ENCODE results near the gene MDH1. TPM values are rescaled to one million over a fixed set of nuclear protein-coding genes. Genes with fewer than 3 reads are reported as not detected.

MDH1 gene
- total and polyA plus RNA-seq, 2 experiments from 2014 or later = 158 to 278 TPM

DNA sequence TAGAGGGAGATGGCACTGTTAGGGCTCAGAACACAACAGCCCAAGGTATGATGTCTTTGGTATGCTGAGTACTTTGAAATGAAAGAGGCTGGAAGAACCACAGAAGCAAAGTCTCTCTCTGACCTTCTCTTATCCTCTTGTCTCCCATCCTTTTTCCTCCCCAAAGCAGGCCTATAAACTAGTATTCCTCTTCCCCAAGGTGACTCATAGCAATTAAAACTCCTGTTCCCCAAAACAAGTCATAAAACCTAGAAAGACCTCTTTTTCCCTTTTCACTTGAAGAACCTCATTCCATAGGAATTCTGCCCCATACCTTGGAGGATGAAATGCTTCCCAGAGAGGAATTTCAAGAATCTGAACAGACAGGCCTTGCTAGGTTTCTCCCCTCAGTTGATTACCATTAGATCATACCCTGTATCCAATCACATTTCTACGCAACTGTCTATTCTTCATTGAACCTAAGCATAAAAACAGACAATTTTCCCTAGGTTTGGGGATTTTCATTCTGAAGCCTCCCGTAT lies 25.7 kb downstream of the MDH1 start:
- peak; percentile 56 for DNase-seq
- in situ Hi-C loops (cut with MboI) = no loop called here
- no peaks in the 10 kb centered on the region for H3K36me3 ChIP-seq (ENCODE audit: low read depth)
- WGBS, 2 experiments (ENCODE audit: low coverage in 1 of 2, low lambda C conversion rate in 2 of 2, missing lambda C conversion rate in 2 of 2) = 75 to 80% methylated on average over 2 of the region's 2 CpGs
- no peaks in the 10 kb centered on the region for H3K9me2 ChIP-seq (ENCODE audit: insufficient read depth)
- no peak overlapping the region for H3K27ac ChIP-seq
- no peak for TF ChIP-seq EZH2phosphoT487 (IDR thresholded peaks at IDR 0.05; ENCODE audit: insufficient read depth, low read depth)
- TF ChIP-seq EZH2 (IDR thresholded peaks at IDR 0.05; ENCODE audit: insufficient read depth, poor library complexity, severe bottlenecking) = no peak
- H3K9me3 ChIP-seq (ENCODE audit: low read depth) = no peaks in the 10 kb centered on the region
- H3K4me3 ChIP-seq = no peak overlapping the region
- peak overlapping the region; percentile 43 for H2AFZ ChIP-seq
- H3K4me1 ChIP-seq (ENCODE audit: insufficient read depth) = peaks cover 19% of the 10 kb centered on the region
- H3K4me2 ChIP-seq (ENCODE audit: unreplicated experiment) = peak overlapping the region; percentile 37
- H3K9ac ChIP-seq = no peak overlapping the region
- H3K27me3 ChIP-seq (replicated peaks; ENCODE audit: insufficient read depth) = no peaks in the 10 kb centered on the region
- no peaks in the 10 kb centered on the region for H3K79me2 ChIP-seq (ENCODE audit: insufficient read depth)
- H4K20me1 ChIP-seq (ENCODE audit: insufficient read depth) = no peaks in the 10 kb centered on the region
- peaks cover 14% of the 10 kb centered on the region; the same call in 1 of the 2 replicates for H3F3A ChIP-seq (ENCODE audit: insufficient read depth)

DNA sequence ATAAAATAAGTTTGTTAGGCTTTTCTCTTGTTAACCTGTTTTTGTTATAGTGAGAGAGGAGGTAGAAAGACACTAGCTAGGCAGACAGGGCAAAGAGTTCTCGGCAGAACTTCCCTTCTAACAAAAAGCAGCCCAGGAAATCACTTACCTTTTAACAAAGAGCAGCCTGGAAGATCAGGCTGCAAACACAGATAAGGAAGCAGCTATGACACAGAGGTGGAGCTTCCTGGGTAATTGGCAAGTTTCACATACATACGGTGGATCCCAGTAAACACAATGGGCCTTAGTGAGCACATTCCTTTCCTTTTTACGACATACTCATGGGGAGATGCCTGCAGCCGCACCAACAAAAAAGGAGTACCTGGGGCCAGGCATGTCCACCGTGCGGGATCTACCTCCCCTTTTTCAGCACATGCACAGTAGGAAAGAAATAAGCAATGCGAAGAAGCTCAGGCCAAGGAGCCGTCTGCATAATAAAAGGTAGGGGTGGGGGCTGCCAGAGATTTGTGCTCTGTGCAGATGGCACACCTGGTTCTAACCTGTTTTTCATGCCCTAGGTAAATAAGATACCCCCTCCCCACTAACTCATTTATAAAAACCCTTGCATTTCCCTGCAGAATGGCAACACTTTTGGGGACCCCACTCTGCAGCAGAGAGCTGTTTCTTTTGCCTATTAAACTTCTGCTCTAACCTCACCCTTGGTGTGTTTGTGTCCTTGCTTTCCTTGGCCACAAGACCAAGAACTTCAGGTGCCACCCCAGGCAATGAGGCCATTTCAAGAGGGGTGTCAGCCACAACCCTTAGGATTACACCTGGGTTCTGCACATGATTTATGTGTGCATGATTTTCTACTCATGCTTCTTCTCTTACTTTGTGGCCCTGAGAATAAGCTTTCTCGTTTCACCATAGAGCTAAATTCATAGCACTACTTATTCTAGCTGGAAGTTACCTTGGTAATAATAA lies 26.5 kb downstream of the MDH1 start:
- WGBS, 2 experiments (ENCODE audit: low coverage in 1 of 2, low lambda C conversion rate in 2 of 2, missing lambda C conversion rate in 2 of 2) = 72 to 76% methylated on average over 9 of the region's 9 CpGs
- DNase-seq = peak; percentile 27
- no peak for TF ChIP-seq EZH2 (IDR thresholded peaks at IDR 0.05; ENCODE audit: insufficient read depth, poor library complexity, severe bottlenecking)
- TF ChIP-seq EZH2phosphoT487 (IDR thresholded peaks at IDR 0.05; ENCODE audit: insufficient read depth, low read depth) = no peak
- Histone ChIP-seq H4K20me1 (ENCODE audit: insufficient read depth) (no peaks in the 10 kb centered on the region), H3K9me2 (ENCODE audit: insufficient read depth) (no peaks in the 10 kb centered on the region), H3F3A (ENCODE audit: insufficient read depth) (peaks cover 14% of the 10 kb centered on the region; the same call in 1 of the 2 replicates), H3K4me3 (no peak overlapping the region), H3K79me2 (ENCODE audit: insufficient read depth) (no peaks in the 10 kb centered on the region), H3K27me3 (replicated peaks; ENCODE audit: insufficient read depth) (no peaks in the 10 kb centered on the region), H3K4me2 (ENCODE audit: unreplicated experiment) (peak overlapping the region; percentile 37), H3K4me1 (ENCODE audit: insufficient read depth) (peaks cover 19% of the 10 kb centered on the region), H3K36me3 (ENCODE audit: low read depth) (no peaks in the 10 kb centered on the region), H3K27ac (no peak overlapping the region), H3K9ac (no peak overlapping the region), H2AFZ (peak overlapping the region; percentile 43), H3K9me3 (ENCODE audit: low read depth) (no peaks in the 10 kb centered on the region)
- in situ Hi-C loops (cut with MboI) = no loop called here

DNA sequence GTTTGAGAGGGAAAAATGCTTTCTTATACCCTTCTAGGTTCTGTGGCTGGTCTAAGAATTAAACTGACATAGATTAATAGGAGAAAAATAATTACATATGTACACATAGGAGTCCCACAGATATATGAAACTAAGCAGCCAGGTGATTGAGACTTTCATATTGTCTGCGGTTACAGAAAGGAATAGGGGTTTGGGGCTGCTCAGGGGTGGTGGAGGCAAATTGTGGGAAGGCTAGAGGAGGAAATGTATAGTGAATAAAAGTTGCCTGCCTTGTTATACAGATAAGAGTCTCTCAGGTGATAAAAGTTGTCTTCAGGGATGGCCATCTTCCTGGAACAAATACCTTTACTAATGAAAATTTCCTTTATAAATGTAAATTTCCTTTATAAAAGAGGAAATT lies 28.6 kb downstream of the MDH1 start:
- TF ChIP-seq EZH2 (IDR thresholded peaks at IDR 0.05; ENCODE audit: insufficient read depth, poor library complexity, severe bottlenecking) (no peak), EZH2phosphoT487 (IDR thresholded peaks at IDR 0.05; ENCODE audit: insufficient read depth, low read depth) (no peak)
- H3K27me3 ChIP-seq (replicated peaks; ENCODE audit: insufficient read depth) = no peaks in the 10 kb centered on the region
- no peaks in the 10 kb centered on the region for H3K9me3 ChIP-seq (ENCODE audit: low read depth)
- H3K9me2 ChIP-seq (ENCODE audit: insufficient read depth) = no peaks in the 10 kb centered on the region
- no peak for DNase-seq
- no peak overlapping the region for H2AFZ ChIP-seq
- peaks cover 14% of the 10 kb centered on the region; the same call in 1 of the 2 replicates for H3F3A ChIP-seq (ENCODE audit: insufficient read depth)
- H3K4me2 ChIP-seq (ENCODE audit: unreplicated experiment) = no peak overlapping the region
- no peaks in the 10 kb centered on the region for H3K36me3 ChIP-seq (ENCODE audit: low read depth)
- H3K9ac ChIP-seq = no peak overlapping the region
- no peaks in the 10 kb centered on the region for H4K20me1 ChIP-seq (ENCODE audit: insufficient read depth)
- WGBS, 2 experiments (ENCODE audit: low coverage in 1 of 2, low lambda C conversion rate in 2 of 2, missing lambda C conversion rate in 2 of 2) = 94 to 97% methylated on average over 1 of the region's 1 CpG
- H3K4me3 ChIP-seq = no peak overlapping the region
- H3K4me1 ChIP-seq (ENCODE audit: insufficient read depth) = peaks cover 19% of the 10 kb centered on the region
- no peaks in the 10 kb centered on the region for H3K79me2 ChIP-seq (ENCODE audit: insufficient read depth)
- in situ Hi-C loops (cut with MboI) = no loop called here
- no peak overlapping the region for H3K27ac ChIP-seq

DNA sequence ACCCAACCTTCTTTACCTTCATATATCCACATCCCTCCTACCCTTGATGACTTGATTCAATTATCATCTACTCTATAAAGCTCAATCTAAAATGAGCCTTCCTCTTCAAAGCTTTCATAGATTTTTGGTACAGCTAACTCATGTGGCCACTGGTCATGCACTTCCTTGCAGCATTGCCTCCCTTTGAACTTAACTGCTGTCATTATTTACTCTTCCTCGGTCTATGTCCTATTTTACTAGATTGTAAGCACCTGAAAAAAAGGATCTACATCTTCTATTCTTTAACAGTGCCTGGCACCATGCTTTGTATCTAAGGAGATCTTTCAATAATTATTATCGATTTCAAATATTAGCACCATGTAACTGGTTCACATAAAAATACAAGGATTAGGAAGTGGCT lies 30.6 kb downstream of the MDH1 start:
- Histone ChIP-seq H3K9me2 (ENCODE audit: insufficient read depth) (no peaks in the 10 kb centered on the region), H3K36me3 (ENCODE audit: low read depth) (no peaks in the 10 kb centered on the region), H3K4me3 (no peak overlapping the region), H3K4me2 (ENCODE audit: unreplicated experiment) (no peak overlapping the region), H3K4me1 (ENCODE audit: insufficient read depth) (peaks cover 7% of the 10 kb centered on the region), H3F3A (ENCODE audit: insufficient read depth) (peaks cover 6% of the 10 kb centered on the region; the same call in 1 of the 2 replicates), H3K27me3 (replicated peaks; ENCODE audit: insufficient read depth) (no peaks in the 10 kb centered on the region), H3K9ac (no peak overlapping the region), H2AFZ (no peak overlapping the region), H3K27ac (no peak overlapping the region), H3K9me3 (ENCODE audit: low read depth) (no peaks in the 10 kb centered on the region), H3K79me2 (ENCODE audit: insufficient read depth) (no peaks in the 10 kb centered on the region), H4K20me1 (ENCODE audit: insufficient read depth) (no peaks in the 10 kb centered on the region)
- in situ Hi-C loops (cut with MboI) = no loop called here
- no peak for TF ChIP-seq EZH2 (IDR thresholded peaks at IDR 0.05; ENCODE audit: insufficient read depth, poor library complexity, severe bottlenecking)
- TF ChIP-seq EZH2phosphoT487 (IDR thresholded peaks at IDR 0.05; ENCODE audit: insufficient read depth, low read depth) = no peak
- DNase-seq = no peak
- WGBS, 2 experiments (ENCODE audit: low coverage in 1 of 2, low lambda C conversion rate in 2 of 2, missing lambda C conversion rate in 2 of 2) = 82 to 87% methylated on average over 2 of the region's 2 CpGs
